PC-9 (cell line): ENCODE data around the gene EID3. TPM values are rescaled to one million over a fixed set of nuclear protein-coding genes. Genes with fewer than 3 reads are reported as not detected.

Experiments used
- BruUV-seq: library from RNA; stranded (reverse); fragments of 400-500 nt; replicated peaks from 2 replicates; lab custom pipeline; 2021; lab: Mats Ljungman, UMichigan
- CTCF ChIA-PET: fragments of 300-600 bp; sonication (Branson Sonifier 250); formaldehyde crosslinking; loops from one replicate; lab custom pipeline; 2022; ENCODE audit warnings: antibody characterized with exemption; lab: Charles Lee
- POLR2A ChIA-PET: fragments of 300-600 bp; sonication (Branson Sonifier 250); formaldehyde crosslinking; loops from one replicate; lab custom pipeline; 2022; ENCODE audit warnings: antibody characterized with exemption; ENCODE audit not compliant: unreplicated experiment; lab: Charles Lee
- DNase-seq, 2 experiments: peaks; one replicate each; pipeline versions ENCODE4 v3.0.0 to v3.0.0-alpha.2; 2015 to 2022; ENCODE audit warnings: mixed read lengths in 1 of 2
- H2AFZ ChIP-seq: fragments of 200-600 bp; sonication (generic); 2 replicates; pipeline ENCODE4 v1.8.1; 2017; ENCODE audit warnings: antibody characterized with exemption
- H3F3A ChIP-seq: fragments of 200-600 bp; sonication (generic); 2 replicates; pipeline ENCODE4 v1.8.1; 2017; ENCODE audit warnings: antibody characterized with exemption, mild to moderate bottlenecking, low read depth; ENCODE audit not compliant: insufficient read depth
- H3K27ac ChIP-seq: fragments of 200-600 bp; sonication (generic); 2 replicates; pipeline ENCODE4 v1.6.1; 2016; ENCODE audit warnings: mixed run types
- H3K27me3 ChIP-seq: fragments of 200-600 bp; sonication (generic); 2 replicates; pipeline ENCODE4 v1.6.1; 2016; ENCODE audit warnings: low read depth, mixed run types; ENCODE audit not compliant: insufficient read depth
- H3K36me3 ChIP-seq: fragments of 200-600 bp; sonication (generic); 2 replicates; pipeline ENCODE4 v1.6.1; 2016; ENCODE audit warnings: low read depth, mixed run types
- H3K4me1 ChIP-seq: fragments of 200-600 bp; sonication (generic); replicated peaks from 2 replicates; pipeline ENCODE4 v1.6.1; 2016; ENCODE audit warnings: mixed run types; ENCODE audit not compliant: insufficient read depth
- H3K4me2 ChIP-seq: fragments of 200-600 bp; sonication (generic); 2 replicates; pipeline ENCODE4 v1.6.1; 2017; ENCODE audit warnings: mixed run types
- H3K4me3 ChIP-seq: fragments of 200-600 bp; sonication (generic); 2 replicates; pipeline ENCODE4 v1.6.1; 2016; ENCODE audit warnings: mixed run types
- H3K79me2 ChIP-seq: fragments of 200-600 bp; sonication (generic); 2 replicates; pipeline ENCODE4 v1.6.1; 2017; ENCODE audit warnings: low read depth, mixed run types
- H3K9me2 ChIP-seq: fragments of 200-600 bp; sonication (generic); 2 replicates; pipeline ENCODE4 v1.8.1; 2017; ENCODE audit warnings: mild to moderate bottlenecking; ENCODE audit not compliant: insufficient read depth
- H3K9me3 ChIP-seq: fragments of 200-600 bp; sonication (generic); 2 replicates; pipeline ENCODE4 v1.8.1; 2016; ENCODE audit warnings: low read depth; ENCODE audit not compliant: insufficient read depth
- H4K20me1 ChIP-seq: fragments of 200-600 bp; sonication (generic); 2 replicates; pipeline ENCODE4 v1.8.1; 2017; ENCODE audit not compliant: insufficient read depth
- EZH2 ChIP-seq: fragments of 200-600 bp; sonication (generic); IDR thresholded peaks from 2 replicates; pipeline ENCODE4 v1.8.0; 2017; ENCODE audit warnings: antibody characterized with exemption, low read depth
- intact Hi-C: fragments of 100-400 bp; cut with micrococcal nuclease; formaldehyde crosslinking; loops from one replicate; pipeline ENCODE4 v1.10.0; 2022; ENCODE audit not compliant: unreplicated experiment
- total RNA-seq: library from RNA; stranded (reverse); gene quantifications from 2 replicates; pipeline ENCODE4 v1.2.3, GENCODE V29; 2021
- TF ChIP-seq, protein P1 (sequence below): fragments of 200-600 bp; sonication (generic); conservative IDR thresholded peaks from 2 replicates; pipeline ENCODE4 v1.6.1; 2017; ENCODE audit warnings: mixed run types, antibody characterized with exemption, mild to moderate bottlenecking, moderate library complexity

Gene EID3
- total RNA-seq, 1 experiment from 2014 or later, result 42.4 TPM

DNA sequence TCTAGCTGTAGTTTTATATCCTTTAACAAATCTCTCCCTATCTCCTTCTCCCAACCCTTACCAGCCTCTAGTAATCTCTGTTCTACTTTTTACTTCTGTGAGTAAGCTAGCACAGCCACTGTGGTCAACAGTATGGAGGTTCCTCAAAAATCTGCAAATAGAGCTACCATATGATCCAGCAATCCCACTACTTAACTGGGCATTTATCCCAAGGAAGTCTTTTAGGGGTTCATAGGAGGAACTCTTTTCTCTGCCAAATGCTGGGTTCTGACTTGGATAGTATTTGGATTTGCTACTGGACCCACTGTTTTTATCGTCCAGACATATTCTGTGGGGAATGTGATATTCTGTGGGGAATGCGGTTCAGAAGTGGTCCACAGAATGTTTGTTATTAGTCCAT is 41.1 kb downstream of the EID3 start:
- Histone ChIP-seq H3K27me3 (no peaks in the 10 kb centered on the region), H3K79me2 (peaks cover 96% of the 10 kb centered on the region), H3K4me2 (peak overlapping the region; percentile 6; the same call in 1 of the 2 replicates), H3F3A (peaks cover 100% of the 10 kb centered on the region), H3K9me3 (no peaks in the 10 kb centered on the region), H3K27ac (peak overlapping the region; percentile 60), H2AFZ (no peak overlapping the region), H3K9me2 (no peaks in the 10 kb centered on the region), H3K36me3 (peaks cover 95% of the 10 kb centered on the region), H3K4me1 (peaks cover 98% of the 10 kb centered on the region), H4K20me1 (peaks cover 100% of the 10 kb centered on the region), H3K4me3 (no peak overlapping the region)
- no TSS peak for BruUV-seq
- POLR2A ChIA-PET, result no interaction called here
- no peak for DNase-seq
- TF ChIP-seq EZH2, result no peak
- TF ChIP-seq, protein P1, sequence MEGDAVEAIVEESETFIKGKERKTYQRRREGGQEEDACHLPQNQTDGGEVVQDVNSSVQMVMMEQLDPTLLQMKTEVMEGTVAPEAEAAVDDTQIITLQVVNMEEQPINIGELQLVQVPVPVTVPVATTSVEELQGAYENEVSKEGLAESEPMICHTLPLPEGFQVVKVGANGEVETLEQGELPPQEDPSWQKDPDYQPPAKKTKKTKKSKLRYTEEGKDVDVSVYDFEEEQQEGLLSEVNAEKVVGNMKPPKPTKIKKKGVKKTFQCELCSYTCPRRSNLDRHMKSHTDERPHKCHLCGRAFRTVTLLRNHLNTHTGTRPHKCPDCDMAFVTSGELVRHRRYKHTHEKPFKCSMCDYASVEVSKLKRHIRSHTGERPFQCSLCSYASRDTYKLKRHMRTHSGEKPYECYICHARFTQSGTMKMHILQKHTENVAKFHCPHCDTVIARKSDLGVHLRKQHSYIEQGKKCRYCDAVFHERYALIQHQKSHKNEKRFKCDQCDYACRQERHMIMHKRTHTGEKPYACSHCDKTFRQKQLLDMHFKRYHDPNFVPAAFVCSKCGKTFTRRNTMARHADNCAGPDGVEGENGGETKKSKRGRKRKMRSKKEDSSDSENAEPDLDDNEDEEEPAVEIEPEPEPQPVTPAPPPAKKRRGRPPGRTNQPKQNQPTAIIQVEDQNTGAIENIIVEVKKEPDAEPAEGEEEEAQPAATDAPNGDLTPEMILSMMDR, result no peak
- CTCF ChIA-PET, result no interaction called here
- intact Hi-C loops, result no loop called here

DNA sequence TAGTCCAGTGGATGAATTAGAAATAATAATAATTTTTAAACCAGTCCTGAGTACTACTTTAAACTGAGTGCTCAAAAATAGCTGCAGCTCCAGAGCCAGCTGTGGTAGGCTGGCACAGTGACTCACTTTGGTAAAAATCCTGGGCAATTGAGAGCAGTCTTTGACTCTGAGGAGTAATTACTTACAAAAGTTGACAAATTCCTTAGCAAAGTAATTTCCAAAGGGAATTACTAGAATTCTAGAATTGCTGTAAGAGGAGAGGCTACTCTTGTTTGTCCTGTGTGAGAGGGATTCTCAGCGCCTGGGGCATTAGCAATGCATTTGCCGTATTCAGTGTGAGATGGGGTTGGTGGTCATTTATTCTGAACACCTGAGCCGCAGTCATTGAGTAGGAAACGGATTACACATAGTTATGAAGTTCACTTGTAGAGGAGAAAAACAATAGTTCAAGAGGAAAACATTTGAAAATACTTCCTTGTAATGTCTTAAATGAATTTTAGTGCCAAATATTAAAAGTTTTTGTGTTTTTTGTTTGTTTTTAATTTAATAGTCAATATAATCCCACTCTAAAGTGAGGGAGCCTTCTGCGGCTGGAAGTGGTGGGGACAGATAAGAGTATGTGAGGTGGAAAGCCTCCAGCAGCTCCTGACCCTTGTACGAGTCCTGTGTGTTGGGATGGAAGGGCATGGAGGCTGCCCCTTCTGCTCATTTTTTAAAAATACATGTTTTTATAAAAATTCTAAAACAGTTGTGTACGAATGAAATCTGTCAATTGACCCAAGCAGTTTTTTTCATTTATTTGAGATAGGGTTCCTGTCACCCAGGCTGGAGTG is 41.9 kb downstream of the EID3 start:
- H3K9me2 ChIP-seq, result no peaks in the 10 kb centered on the region
- POLR2A ChIA-PET, result interaction anchor here (0.6 kb wide), 2 partner anchors 146 to 175 kb away, joined by 3 to 7 read pairs; no protein-coding TSS in a partner anchor
- peaks cover 95% of the 10 kb centered on the region for H3K36me3 ChIP-seq
- H3K4me2 ChIP-seq, result 0 out of 2 replicates have a peak overlapping the region, but pooled peaks have one; percentile 6
- TF ChIP-seq EZH2, result no peak
- TF ChIP-seq, protein P1, result no peak
- no peaks in the 10 kb centered on the region for H3K27me3 ChIP-seq
- peaks cover 96% of the 10 kb centered on the region for H3K79me2 ChIP-seq
- peaks cover 99% of the 10 kb centered on the region for H3K4me1 ChIP-seq
- no TSS peak for BruUV-seq
- intact Hi-C loops, result no loop called here
- CTCF ChIA-PET, result no interaction called here
- H2AFZ ChIP-seq, result no peak overlapping the region
- H3K4me3 ChIP-seq, result no peak overlapping the region
- peaks cover 100% of the 10 kb centered on the region for H3F3A ChIP-seq
- H3K9me3 ChIP-seq, result no peaks in the 10 kb centered on the region
- peaks cover 100% of the 10 kb centered on the region for H4K20me1 ChIP-seq
- H3K27ac ChIP-seq, result peak overlapping the region; percentile 60
- DNase-seq, result no peak

DNA sequence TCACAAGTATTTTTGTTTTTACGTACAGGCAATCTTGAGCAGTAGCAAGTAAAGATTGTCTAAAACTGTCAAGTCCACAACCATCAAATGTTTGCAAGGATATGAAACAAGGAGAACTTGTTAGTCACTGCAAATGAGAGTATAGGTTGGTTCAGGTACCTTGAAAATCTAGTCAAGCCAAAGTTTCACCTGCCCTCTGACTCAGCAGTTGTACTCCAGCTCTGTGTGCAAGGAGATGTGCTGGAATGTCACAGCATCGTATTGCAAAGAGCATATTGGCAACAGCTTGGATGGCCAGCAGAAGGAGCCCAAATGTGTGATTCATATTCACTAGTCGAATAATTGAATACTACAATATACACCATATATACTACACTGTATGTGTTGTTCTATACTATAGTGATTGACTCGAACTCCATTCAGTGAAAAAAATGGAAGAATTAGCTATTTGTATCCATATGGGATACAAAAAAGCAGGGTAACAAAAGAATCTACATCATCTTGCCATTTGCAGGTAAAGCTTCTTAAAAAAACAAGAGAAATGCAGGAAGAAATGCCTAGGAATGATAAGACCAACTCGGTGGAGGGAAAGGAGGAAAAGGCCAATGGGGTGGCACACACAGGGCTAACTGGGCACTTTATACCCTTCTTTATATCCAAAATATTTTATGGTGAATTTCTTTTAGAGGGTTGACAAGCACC is 44.0 kb downstream of the EID3 start:
- BruUV-seq, result no TSS peak
- intact Hi-C loops, result no loop called here
- Histone ChIP-seq H3K9me3 (no peaks in the 10 kb centered on the region), H3K9me2 (no peaks in the 10 kb centered on the region), H3K4me2 (no peak overlapping the region), H3K4me1 (peaks cover 95% of the 10 kb centered on the region), H3K27ac (peak overlapping the region; percentile 60), H3K4me3 (no peak overlapping the region), H3F3A (peaks cover 100% of the 10 kb centered on the region), H3K36me3 (peaks cover 96% of the 10 kb centered on the region), H2AFZ (no peak overlapping the region), H3K27me3 (no peaks in the 10 kb centered on the region), H3K79me2 (peaks cover 83% of the 10 kb centered on the region), H4K20me1 (peaks cover 100% of the 10 kb centered on the region)
- no peak for TF ChIP-seq EZH2
- TF ChIP-seq, protein P1, result no peak
- DNase-seq, result peak in 1 of 2 experiments; percentile 73
- ChIA-PET POLR2A (no interaction called here), CTCF (no interaction called here)
